ENCODE results near the gene SLC9A8.
A peak's percentile ranks its signal among the peaks of the same experiment; 100 is the strongest.

Gene SLC9A8

GRCh38 chr20:49908258-49908565 lies 95.6 kb downstream of the SLC9A8 start (continued):
- TF ChIP-seq, protein P1, sequence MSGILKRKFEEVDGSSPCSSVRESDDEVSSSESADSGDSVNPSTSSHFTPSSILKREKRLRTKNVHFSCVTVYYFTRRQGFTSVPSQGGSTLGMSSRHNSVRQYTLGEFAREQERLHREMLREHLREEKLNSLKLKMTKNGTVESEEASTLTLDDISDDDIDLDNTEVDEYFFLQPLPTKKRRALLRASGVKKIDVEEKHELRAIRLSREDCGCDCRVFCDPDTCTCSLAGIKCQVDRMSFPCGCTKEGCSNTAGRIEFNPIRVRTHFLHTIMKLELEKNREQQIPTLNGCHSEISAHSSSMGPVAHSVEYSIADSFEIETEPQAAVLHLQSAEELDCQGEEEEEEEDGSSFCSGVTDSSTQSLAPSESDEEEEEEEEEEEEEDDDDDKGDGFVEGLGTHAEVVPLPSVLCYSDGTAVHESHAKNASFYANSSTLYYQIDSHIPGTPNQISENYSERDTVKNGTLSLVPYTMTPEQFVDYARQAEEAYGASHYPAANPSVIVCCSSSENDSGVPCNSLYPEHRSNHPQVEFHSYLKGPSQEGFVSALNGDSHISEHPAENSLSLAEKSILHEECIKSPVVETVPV (CRISPR knock-in tag; IDR thresholded peaks at IDR 0.05): no peak

GRCh38 chr20:49909499-49910339 lies 97.1 kb downstream of the SLC9A8 start:
- no peak for TF ChIP-seq OSR1 (CRISPR knock-in tag; IDR thresholded peaks at IDR 0.05)
- ATAC-seq: no peak; the same call in 2 of the 3 replicates

GRCh38 chr20:49910340-49910706 lies 97.7 kb downstream of the SLC9A8 start:
- ATAC-seq: no peak
- no peak for TF ChIP-seq TOX (CRISPR knock-in tag; IDR thresholded peaks at IDR 0.05; ENCODE audit: borderline replicate concordance)

DNA sequence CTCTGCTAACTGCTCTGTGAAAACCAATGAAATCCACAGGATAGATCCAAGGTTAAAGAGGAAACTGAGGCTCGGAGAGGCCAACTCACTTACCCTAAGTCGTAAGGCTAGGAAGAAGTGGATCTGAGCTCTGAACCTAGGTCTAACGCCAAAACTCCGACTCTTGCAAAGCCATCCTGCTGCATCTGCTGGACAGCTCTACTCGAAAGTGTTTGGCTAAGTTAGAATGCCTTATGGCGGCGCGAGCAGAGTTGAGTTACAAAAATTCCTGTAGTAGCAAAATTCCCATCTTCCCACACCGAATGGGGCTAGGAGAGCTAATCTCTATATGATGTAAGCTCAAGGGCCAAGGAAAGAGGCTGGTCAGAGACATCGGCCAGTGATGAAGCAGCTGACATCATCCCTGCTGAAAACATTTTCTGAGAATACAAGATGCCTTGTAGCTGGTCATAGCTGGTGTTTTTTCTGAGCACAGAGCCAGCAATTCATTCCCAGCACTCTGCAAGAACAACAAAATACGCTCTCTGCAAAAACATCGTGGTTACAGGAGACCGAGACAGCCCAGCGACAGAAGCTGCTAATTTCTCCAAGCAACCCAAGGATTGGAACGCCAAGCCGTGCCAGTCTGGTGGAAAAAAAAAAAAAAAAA lies 100.9 kb downstream of the SLC9A8 start:
- no peak for ATAC-seq
- TF ChIP-seq OSR1 (CRISPR knock-in tag; IDR thresholded peaks at IDR 0.05) (no peak), TOX (CRISPR knock-in tag; IDR thresholded peaks at IDR 0.05; ENCODE audit: borderline replicate concordance) (no peak)

DNA sequence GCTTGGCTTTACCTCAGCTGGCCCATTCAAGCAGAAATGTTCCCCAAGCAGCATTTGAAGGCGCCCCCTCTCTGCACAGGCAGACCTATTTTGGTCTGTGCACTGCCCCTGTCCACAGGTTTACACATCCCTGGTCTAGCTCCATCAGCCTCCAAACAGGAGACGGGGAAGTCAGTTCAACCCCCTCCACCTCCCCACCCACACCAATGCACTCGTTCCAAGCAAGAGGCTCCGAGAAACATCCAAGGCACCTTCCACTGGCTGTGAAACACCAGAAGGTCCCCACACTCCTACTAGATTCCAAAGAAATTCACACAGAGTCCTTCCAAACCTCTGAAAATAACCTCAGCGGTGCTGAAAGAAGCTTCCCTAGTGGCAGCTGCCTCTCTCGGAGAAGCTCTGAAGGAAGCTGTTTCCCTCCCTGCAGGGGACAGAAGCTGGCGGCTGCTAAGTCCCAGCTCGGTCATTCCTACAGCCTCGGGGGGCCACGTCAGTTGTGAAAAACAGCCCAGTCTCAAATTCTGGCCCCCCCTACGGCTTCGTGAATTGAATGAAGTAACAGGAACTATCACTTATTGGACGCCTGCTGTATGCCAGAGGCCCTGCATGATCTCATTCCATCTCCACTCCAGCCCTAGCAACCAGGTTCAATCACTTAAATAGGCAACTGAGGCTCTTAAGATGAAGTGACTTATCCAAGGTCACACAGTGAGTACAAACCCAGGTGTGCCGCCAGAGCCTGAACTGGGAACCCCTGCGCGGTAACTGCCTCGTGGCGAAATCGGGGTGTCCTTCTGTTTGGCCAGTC lies 101.9 kb downstream of the SLC9A8 start:
- no peak for TF ChIP-seq TCF4 (CRISPR knock-in tag; IDR thresholded peaks at IDR 0.05; ENCODE audit: borderline replicate concordance)
- TF ChIP-seq ZNF8 (CRISPR knock-in tag; IDR thresholded peaks at IDR 0.05): no peak
- TF ChIP-seq, protein P2, sequence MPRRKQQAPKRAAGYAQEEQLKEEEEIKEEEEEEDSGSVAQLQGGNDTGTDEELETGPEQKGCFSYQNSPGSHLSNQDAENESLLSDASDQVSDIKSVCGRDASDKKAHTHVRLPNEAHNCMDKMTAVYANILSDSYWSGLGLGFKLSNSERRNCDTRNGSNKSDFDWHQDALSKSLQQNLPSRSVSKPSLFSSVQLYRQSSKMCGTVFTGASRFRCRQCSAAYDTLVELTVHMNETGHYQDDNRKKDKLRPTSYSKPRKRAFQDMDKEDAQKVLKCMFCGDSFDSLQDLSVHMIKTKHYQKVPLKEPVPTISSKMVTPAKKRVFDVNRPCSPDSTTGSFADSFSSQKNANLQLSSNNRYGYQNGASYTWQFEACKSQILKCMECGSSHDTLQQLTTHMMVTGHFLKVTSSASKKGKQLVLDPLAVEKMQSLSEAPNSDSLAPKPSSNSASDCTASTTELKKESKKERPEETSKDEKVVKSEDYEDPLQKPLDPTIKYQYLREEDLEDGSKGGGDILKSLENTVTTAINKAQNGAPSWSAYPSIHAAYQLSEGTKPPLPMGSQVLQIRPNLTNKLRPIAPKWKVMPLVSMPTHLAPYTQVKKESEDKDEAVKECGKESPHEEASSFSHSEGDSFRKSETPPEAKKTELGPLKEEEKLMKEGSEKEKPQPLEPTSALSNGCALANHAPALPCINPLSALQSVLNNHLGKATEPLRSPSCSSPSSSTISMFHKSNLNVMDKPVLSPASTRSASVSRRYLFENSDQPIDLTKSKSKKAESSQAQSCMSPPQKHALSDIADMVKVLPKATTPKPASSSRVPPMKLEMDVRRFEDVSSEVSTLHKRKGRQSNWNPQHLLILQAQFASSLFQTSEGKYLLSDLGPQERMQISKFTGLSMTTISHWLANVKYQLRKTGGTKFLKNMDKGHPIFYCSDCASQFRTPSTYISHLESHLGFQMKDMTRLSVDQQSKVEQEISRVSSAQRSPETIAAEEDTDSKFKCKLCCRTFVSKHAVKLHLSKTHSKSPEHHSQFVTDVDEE (CRISPR knock-in tag; IDR thresholded peaks at IDR 0.05): no peak
- no peak for TF ChIP-seq RARB (CRISPR knock-in tag; IDR thresholded peaks at IDR 0.05)
- TF ChIP-seq, protein P3, sequence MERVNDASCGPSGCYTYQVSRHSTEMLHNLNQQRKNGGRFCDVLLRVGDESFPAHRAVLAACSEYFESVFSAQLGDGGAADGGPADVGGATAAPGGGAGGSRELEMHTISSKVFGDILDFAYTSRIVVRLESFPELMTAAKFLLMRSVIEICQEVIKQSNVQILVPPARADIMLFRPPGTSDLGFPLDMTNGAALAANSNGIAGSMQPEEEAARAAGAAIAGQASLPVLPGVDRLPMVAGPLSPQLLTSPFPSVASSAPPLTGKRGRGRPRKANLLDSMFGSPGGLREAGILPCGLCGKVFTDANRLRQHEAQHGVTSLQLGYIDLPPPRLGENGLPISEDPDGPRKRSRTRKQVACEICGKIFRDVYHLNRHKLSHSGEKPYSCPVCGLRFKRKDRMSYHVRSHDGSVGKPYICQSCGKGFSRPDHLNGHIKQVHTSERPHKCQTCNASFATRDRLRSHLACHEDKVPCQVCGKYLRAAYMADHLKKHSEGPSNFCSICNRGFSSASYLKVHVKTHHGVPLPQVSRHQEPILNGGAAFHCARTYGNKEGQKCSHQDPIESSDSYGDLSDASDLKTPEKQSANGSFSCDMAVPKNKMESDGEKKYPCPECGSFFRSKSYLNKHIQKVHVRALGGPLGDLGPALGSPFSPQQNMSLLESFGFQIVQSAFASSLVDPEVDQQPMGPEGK (CRISPR knock-in tag; IDR thresholded peaks at IDR 0.05; ENCODE audit: borderline replicate concordance): no peak
- no peak for TF ChIP-seq SNAI2 (CRISPR knock-in tag; IDR thresholded peaks at IDR 0.05)
- TF ChIP-seq ESRRG (CRISPR knock-in tag; IDR thresholded peaks at IDR 0.05): no peak
- TF ChIP-seq ISL1 (CRISPR knock-in tag; IDR thresholded peaks at IDR 0.05): no peak
- no peak for TF ChIP-seq CSDC2 (CRISPR knock-in tag; IDR thresholded peaks at IDR 0.05)
- no peak for TF ChIP-seq ARNTL (CRISPR knock-in tag; IDR thresholded peaks at IDR 0.05; ENCODE audit: borderline replicate concordance, low read depth)
- TF ChIP-seq ZNF565 (CRISPR knock-in tag; conservative IDR thresholded peaks at IDR 0.05; ENCODE audit: low read depth): no peak
- TF ChIP-seq, protein P4, sequence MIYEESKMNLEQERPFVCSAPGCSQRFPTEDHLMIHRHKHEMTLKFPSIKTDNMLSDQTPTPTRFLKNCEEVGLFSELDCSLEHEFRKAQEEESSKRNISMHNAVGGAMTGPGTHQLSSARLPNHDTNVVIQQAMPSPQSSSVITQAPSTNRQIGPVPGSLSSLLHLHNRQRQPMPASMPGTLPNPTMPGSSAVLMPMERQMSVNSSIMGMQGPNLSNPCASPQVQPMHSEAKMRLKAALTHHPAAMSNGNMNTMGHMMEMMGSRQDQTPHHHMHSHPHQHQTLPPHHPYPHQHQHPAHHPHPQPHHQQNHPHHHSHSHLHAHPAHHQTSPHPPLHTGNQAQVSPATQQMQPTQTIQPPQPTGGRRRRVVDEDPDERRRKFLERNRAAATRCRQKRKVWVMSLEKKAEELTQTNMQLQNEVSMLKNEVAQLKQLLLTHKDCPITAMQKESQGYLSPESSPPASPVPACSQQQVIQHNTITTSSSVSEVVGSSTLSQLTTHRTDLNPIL (CRISPR knock-in tag; IDR thresholded peaks at IDR 0.05; ENCODE audit: low read depth): no peak
- no peak for TF ChIP-seq TOX (CRISPR knock-in tag; IDR thresholded peaks at IDR 0.05; ENCODE audit: borderline replicate concordance)
- TF ChIP-seq GLIS3 (CRISPR knock-in tag; IDR thresholded peaks at IDR 0.05): no peak
- TF ChIP-seq ZFP3 (CRISPR knock-in tag; IDR thresholded peaks at IDR 0.05): no peak
- no peak for TF ChIP-seq ZC3H10 (CRISPR knock-in tag; IDR thresholded peaks at IDR 0.05)
- TF ChIP-seq ZFP30 (CRISPR knock-in tag; IDR thresholded peaks at IDR 0.05): no peak
- no peak for TF ChIP-seq POU6F1 (CRISPR knock-in tag; IDR thresholded peaks at IDR 0.05; ENCODE audit: borderline replicate concordance, low read depth)
- TF ChIP-seq ZNF70 (CRISPR knock-in tag; IDR thresholded peaks at IDR 0.05): no peak
- peak; percentile 13; the same call in 2 of the 3 replicates for ATAC-seq

Measured in SK-N-SH treated with all-trans-retinoic acid at 6 μM for 48 hours (cell line).